Head of caudate nucleus (tissue), 42 donors: ENCODE results near the gene OSBPL5.
A peak's percentile ranks its signal among the peaks of the same experiment; 100 is the strongest.

Source experiments
- DNase-seq, 42 donors: peaks; one replicate each; pipeline versions ENCODE4 v3.0.0 to v3.0.0-alpha.2; 2020 to 2021; ENCODE audit warnings: mixed read lengths in 7 of 42
- intact Hi-C: fragments of 100-400 bp; cut with DNase I; formaldehyde crosslinking; loops from one replicate; pipeline ENCODE4 v1.15.0; 2022

The OSBPL5 gene

GRCh38 chr11:3165152-3165705 is at the start of gene OSBPL5:
TSS of gene OSBPL5 (minus strand) at chr11:3165310. CDS start at chr11:3129148, 36,162 bp downstream.
- peak in 41 of 42 donors; percentile 48 to 90 (median 80) for DNase-seq
- intact Hi-C loops = no loop called here

GRCh38 chr11:3214420-3214699 is 49.2 kb upstream of the OSBPL5 start:
- DNase-seq = peak in 2 of 42 donors; percentile 0 to 10
- intact Hi-C loops = no loop called here

GRCh38 chr11:3213659-3214419 is 48.7 kb upstream of the OSBPL5 start:
- peak in 1 of 42 donors; percentile 6 for DNase-seq
- intact Hi-C loops = no loop called here

GRCh38 chr11:3208272-3208671 is 43.2 kb upstream of the OSBPL5 start:
- intact Hi-C loops = no loop called here
- DNase-seq = no peak

GRCh38 chr11:3207526-3208189 is 42.5 kb upstream of the OSBPL5 start:
- intact Hi-C loops = no loop called here
- no peak for DNase-seq

GRCh38 chr11:3206922-3207204 is 41.8 kb upstream of the OSBPL5 start:
- intact Hi-C loops = no loop called here
- no peak for DNase-seq

GRCh38 chr11:3206156-3206921 is 41.2 kb upstream of the OSBPL5 start:
- intact Hi-C loops = no loop called here
- DNase-seq = no peak

- intact Hi-C loops = no loop called here
- peak in 1 of 42 donors; percentile 3 for DNase-seq
Observed at GRCh38 chr11:3205261-3206155, 40.4 kb upstream of the OSBPL5 start.

- peak in 1 of 42 donors; percentile 3 for DNase-seq
Observed at GRCh38 chr11:3204141-3205015, 39.3 kb upstream of the OSBPL5 start.

GRCh38 chr11:3203221-3204043 is 38.3 kb upstream of the OSBPL5 start:
- intact Hi-C loops = no loop called here
- DNase-seq = peak in 1 of 42 donors; percentile 1

More at GRCh38 chr11:3204141-3205015, 39.3 kb upstream of the OSBPL5 start:
- intact Hi-C loops = no loop called here

- peak in 2 of 42 donors; percentile 2 to 12 for DNase-seq
- intact Hi-C loops = no loop called here
Observed at GRCh38 chr11:3202759-3203158, 37.6 kb upstream of the OSBPL5 start.

GRCh38 chr11:3202305-3202704 is 37.2 kb upstream of the OSBPL5 start:
- intact Hi-C loops = no loop called here
- peak in 3 of 42 donors; percentile 1 to 5 (median 1) for DNase-seq

- DNase-seq = peak in 7 of 42 donors; percentile 2 to 23 (median 7)
Observed at GRCh38 chr11:3201677-3202181, 36.6 kb upstream of the OSBPL5 start.

GRCh38 chr11:3201112-3201581 is 36.0 kb upstream of the OSBPL5 start:
- intact Hi-C loops = no loop called here
- peak in 7 of 42 donors; percentile 1 to 28 (median 4) for DNase-seq

More at GRCh38 chr11:3201677-3202181, 36.6 kb upstream of the OSBPL5 start:
- intact Hi-C loops = no loop called here

- intact Hi-C loops = no loop called here
- DNase-seq = peak in 7 of 42 donors; percentile 0 to 14 (median 1)
Observed at GRCh38 chr11:3200388-3201111, 35.4 kb upstream of the OSBPL5 start.
